GM12865 (cell line): ENCODE results near the gene HECTD2.

Experiments used
- DNase-seq: peaks from one replicate; pipeline ENCODE4 v3.0.0; 2010; ENCODE audit warnings: low read depth
- H3K4me3 ChIP-seq: 2 replicates; pipeline ENCODE4 v1.5.1; 2011; ENCODE audit warnings: mild to moderate bottlenecking, low read depth, low read length, control low read depth
- TF ChIP-seq, protein P1 (sequence below): IDR thresholded peaks from 2 replicates; pipeline ENCODE4 v1.5.1; 2011; ENCODE audit warnings: low read length, control low read depth, low read depth, inconsistent platforms; ENCODE audit not compliant: insufficient read depth; ENCODE audit errors: missing control alignments

Gene HECTD2

DNA sequence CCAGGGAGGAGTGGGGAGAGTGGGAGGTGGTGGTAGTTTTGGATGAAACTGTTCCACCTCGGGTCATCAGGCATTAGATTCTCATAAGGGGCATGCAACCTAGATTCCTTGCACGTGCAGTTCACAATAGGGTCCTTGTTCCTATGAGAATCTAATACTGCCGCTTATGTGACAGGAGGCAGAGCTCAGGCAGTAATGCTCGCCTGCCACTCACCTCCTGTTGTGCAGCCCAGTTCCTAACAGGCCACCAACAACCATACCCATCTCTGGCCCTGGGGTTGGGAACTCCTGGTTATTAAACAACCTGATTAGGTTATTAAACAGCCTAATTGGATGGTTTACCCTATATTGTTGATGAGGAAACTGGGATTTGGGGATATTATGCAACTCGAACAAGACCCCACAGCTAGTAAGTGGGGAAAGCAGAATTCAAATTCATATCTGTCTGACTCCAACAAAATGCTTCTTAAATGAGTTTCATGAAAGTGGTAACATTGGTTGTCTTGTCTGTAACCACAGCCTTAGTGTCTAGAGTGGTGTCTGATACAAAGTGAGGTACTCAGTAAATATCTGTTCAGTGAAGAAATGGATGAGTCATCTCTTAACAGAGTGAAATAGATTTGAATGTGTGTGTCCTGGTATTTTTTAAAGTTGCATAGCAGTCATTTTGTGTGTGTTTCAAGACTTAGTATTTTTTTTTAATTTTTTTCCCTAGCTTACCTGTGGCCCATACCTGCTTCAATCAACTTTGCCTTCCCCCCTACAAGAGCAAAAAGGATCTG, 101.6 kb downstream of the HECTD2 start:
- peak; percentile 3 for DNase-seq

DNA sequence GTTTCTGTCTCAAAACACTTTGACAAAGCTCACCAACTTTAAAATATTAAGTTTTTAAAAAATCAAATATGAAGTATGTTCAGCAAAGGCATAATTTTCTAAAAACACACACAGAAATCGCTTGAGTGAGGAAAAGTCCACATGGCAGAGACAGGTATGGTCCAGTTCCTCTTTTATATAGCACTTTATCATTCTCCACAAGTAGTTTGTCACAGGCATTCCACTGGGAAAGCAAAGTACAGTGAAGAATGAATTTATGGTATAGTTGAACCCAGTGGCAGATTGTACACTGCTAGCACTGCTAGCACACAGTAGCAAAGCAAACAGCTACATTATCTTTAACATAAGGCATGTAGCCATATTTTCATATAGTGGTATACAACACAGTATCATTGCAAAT, 102.3 kb downstream of the HECTD2 start:
- DNase-seq = no peak
- TF ChIP-seq, protein P1, sequence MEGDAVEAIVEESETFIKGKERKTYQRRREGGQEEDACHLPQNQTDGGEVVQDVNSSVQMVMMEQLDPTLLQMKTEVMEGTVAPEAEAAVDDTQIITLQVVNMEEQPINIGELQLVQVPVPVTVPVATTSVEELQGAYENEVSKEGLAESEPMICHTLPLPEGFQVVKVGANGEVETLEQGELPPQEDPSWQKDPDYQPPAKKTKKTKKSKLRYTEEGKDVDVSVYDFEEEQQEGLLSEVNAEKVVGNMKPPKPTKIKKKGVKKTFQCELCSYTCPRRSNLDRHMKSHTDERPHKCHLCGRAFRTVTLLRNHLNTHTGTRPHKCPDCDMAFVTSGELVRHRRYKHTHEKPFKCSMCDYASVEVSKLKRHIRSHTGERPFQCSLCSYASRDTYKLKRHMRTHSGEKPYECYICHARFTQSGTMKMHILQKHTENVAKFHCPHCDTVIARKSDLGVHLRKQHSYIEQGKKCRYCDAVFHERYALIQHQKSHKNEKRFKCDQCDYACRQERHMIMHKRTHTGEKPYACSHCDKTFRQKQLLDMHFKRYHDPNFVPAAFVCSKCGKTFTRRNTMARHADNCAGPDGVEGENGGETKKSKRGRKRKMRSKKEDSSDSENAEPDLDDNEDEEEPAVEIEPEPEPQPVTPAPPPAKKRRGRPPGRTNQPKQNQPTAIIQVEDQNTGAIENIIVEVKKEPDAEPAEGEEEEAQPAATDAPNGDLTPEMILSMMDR = no peak
- no peak overlapping the region for H3K4me3 ChIP-seq

More for the DNA sequence above, 101.6 kb downstream of the HECTD2 start:
- TF ChIP-seq, protein P1 = no peak
- H3K4me3 ChIP-seq = no peak overlapping the region

DNA sequence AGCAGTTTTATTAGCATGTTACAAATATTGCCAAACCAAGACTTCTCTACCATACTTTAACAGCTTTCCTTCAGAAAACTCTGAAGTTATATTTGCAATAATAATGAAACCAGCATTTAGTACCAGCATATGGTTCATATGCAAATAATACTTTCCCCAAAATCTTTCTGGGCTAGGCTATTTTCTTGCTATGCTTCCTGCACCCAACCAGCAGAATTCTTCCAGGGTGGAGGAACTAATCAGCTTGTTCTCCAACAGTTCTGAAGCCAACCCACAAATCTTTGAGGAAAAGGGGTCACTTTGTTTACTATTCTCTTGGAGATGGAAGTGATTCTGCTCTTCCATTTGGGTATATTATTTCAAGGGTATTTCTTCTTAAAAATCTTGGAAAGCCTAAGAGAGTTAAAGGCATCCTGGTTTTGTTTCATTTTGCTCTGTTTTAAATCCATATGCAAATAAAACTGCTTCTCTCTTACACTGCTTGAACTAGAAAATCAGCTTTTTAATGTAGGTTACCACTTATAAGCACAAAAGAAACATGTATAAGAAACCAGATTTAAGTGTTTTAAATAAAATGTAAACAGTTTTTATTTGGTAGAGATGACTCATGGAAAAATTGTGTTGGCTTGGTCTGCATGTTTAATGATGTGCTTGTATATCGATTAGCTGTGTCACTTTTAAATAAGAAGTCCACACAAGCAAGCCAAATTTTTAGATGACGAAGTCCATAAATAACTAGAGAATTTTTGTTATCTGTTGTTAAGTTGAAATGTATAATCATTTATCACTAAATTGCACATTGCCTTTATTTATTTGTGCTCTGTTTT, 103.7 kb downstream of the HECTD2 start:
- TF ChIP-seq, protein P1 = no peak
- DNase-seq = no peak
- H3K4me3 ChIP-seq = no peak overlapping the region

DNA sequence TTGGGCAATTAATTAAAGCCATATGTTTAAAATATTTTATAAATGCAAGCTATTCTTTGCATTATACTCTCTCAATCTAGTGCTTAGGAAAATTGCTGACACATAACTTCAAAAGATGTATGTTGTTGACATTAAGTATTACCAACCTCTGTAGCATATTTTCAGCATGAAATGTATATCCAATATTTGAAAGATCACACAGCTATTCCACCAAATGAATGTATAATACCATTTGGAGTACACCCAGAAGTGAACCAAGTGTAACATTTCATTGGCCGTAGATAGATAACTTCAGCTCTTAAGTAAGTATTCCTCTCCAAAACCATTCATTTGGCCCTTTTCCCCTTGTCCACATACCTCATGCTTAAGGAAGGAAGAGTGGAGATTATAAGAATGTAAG, 104.6 kb downstream of the HECTD2 start:
- DNase-seq = no peak
- TF ChIP-seq, protein P1 = no peak
- H3K4me3 ChIP-seq = no peak overlapping the region

DNA sequence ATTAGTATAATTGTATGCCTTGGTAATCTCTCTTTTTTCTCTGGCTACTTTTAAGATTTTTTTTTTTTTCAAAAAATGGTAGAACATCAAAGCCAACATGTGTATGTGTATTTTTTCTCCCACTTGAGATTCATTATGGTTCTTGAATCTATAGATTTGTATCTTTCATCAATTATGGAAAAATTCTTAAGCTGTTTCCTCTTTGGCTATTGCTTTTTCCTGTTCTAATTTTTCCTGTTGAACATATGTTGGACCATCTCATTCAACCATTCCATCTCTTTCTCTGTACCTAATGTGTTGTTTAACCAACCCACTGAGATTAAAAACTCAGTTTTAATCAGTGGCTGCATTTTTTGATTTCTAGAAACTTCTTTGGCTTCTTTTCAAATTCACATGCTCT, 107.2 kb downstream of the HECTD2 start:
- no peak overlapping the region for H3K4me3 ChIP-seq
- TF ChIP-seq, protein P1 = no peak
- DNase-seq = no peak

DNA sequence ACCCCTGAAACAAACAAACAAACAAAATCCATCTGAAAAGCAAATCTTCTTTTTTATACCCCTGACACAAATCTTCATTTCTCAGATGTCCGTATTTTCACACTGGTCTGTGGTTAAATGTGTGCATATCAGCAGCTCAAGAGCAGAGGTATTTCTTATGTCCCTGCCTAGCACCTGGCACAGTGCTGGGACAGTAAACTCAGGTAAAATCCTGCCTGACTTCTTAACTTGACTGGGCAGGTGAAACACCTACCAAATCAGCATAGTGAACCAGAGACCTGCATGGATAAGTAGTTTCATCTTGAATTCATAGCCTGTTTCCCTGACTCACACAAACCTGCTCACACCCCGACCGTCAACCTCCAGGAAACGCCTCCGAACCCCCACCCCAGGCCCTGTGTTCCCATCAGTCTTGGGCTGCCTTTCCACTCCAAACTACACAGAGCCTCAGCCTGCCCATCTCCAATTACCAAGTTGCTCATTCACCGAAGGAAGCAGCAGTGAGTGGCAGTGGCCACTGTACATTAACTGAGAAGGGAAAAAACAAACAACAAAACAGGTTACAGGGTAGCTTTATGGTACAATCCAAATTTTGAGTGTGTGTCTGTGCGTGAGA, 109.9 kb downstream of the HECTD2 start:
- H3K4me3 ChIP-seq = no peak overlapping the region
- no peak for DNase-seq
- TF ChIP-seq, protein P1 = no peak
